SK-N-MC (cell line): Measurements from ENCODE around the gene LPCAT2.

Source experiments
- EZH2 ChIP-seq: fragments of 200-600 bp; sonication (generic); IDR thresholded peaks from one replicate; pipeline ENCODE4 v1.6.1; 2017; ENCODE audit warnings: antibody characterized with exemption
- POLR2AphosphoS5 ChIP-seq: IDR thresholded peaks from 2 replicates; pipeline ENCODE4 v1.6.1; 2012; ENCODE audit warnings: mild to moderate bottlenecking, low read depth, low read length, borderline replicate concordance

- TF ChIP-seq POLR2AphosphoS5, result no peak
- TF ChIP-seq EZH2, result no peak
Observed at GRCh38 chr16:55499951-55500529, 8.8 kb upstream of the LPCAT2 start.
